NT2/D1 (cell line): ENCODE results near the gene ATP5F1E.

ENCODE experiments used
- SUZ12 ChIP-seq: IDR thresholded peaks from 2 replicates; pipeline ENCODE4 v1.6.1; 2011; ENCODE audit not compliant: insufficient read length, insufficient read depth; ENCODE audit errors: extremely low read depth
- YY1 ChIP-seq: IDR thresholded peaks from 2 replicates; pipeline ENCODE4 v1.6.1; 2011; ENCODE audit not compliant: insufficient read length, insufficient read depth
- ZNF274 ChIP-seq: IDR thresholded peaks from 2 replicates; pipeline ENCODE4 v1.6.1; 2011; ENCODE audit warnings: mild to moderate bottlenecking, low read depth, low read length

DNA sequence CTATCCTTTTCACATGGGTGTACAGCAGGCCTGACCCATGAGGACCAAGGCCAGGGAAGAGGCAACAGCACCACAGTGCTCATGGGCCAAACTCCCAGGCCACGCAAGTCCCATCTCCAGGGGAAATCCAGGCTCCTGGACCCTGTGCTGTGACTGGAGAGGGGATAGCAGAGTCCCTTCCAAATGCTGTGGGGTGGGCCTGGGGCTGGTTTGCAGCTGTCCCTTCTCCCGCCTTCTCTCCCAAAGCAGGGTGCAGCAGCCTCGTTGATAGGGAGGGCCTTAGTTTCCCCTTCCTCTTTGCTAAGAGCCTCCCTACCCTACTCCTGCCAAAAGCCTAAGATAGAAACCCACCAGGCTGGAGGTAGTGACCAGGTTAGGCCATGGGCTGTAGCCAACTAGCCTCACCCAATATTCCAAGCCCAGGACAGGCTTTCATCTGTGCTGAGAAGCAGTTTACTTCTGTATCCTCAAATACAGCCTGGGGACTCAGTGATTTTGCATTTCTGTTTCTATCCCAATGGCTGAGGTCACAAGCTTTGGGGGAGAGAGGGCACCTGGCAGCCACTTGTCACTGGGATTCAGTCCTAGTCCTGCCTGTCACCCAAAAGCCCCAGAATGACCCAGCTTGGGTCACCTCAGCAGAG, 26.5 kb downstream of the ATP5F1E start:
- TF ChIP-seq ZNF274 (no peak), YY1 (no peak), SUZ12 (no peak)
